Measurements from ENCODE around the gene SLC47A1. TPM values are rescaled to one million over a fixed set of nuclear protein-coding genes. Genes with fewer than 3 reads are reported as not detected.

The SLC47A1 gene
- total and polyA plus RNA-seq, 2 of the 13 experiments (the other 11 are each of a cell fraction or from before 2014, with no cell fraction given), result 42.1 to 67.5 TPM

DNA sequence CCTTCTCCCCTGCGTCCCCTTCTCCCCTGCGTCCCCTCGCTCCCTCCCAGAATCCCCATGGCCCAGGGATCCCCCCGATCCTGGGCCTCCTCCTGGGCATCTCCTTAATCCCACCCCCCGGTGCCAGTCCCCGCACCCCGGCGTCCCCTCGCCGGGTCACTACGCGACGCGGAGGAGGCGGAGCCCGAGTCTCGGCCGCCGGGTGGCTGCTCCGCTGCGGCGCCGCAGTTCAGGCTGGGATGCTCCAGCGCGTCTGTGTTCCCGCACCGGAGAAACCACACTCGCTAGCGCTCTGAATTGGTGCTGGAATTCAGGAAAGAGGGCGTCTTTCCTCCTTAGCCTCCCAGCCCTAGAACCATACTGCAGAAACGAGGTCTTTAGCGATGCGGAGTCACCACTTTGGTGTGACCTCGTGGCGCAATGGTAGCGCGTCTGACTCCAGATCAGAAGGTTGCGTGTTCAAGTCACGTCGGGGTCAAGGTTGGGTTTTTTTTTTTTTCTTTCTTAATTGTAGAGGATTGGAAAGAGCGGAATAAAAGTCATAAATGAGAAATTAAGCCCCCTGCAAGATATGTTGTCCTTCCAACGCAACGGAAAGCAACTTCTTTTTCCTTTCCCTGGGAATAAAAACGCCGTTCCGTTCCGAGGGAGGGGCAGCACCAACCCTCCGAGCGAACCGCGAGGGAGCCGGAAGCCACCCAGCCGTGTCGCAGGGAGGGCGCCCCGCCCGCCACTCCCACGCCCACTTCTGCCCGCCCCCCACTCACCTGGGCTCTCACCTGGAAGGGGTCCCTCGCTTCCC is 25.7 kb upstream of the SLC47A1 start (continued):
- TF ChIP-seq, protein P1, sequence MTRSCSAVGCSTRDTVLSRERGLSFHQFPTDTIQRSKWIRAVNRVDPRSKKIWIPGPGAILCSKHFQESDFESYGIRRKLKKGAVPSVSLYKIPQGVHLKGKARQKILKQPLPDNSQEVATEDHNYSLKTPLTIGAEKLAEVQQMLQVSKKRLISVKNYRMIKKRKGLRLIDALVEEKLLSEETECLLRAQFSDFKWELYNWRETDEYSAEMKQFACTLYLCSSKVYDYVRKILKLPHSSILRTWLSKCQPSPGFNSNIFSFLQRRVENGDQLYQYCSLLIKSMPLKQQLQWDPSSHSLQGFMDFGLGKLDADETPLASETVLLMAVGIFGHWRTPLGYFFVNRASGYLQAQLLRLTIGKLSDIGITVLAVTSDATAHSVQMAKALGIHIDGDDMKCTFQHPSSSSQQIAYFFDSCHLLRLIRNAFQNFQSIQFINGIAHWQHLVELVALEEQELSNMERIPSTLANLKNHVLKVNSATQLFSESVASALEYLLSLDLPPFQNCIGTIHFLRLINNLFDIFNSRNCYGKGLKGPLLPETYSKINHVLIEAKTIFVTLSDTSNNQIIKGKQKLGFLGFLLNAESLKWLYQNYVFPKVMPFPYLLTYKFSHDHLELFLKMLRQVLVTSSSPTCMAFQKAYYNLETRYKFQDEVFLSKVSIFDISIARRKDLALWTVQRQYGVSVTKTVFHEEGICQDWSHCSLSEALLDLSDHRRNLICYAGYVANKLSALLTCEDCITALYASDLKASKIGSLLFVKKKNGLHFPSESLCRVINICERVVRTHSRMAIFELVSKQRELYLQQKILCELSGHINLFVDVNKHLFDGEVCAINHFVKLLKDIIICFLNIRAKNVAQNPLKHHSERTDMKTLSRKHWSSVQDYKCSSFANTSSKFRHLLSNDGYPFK (CRISPR knock-in tag; IDR thresholded peaks at IDR 0.05; ENCODE audit: borderline replicate concordance), result no peak
- TF ChIP-seq PRMT3 (CRISPR knock-in tag; IDR thresholded peaks at IDR 0.05; ENCODE audit: borderline replicate concordance, low read depth), result no peak; the same call in 1 of the 2 replicates
- TF ChIP-seq, protein P2, sequence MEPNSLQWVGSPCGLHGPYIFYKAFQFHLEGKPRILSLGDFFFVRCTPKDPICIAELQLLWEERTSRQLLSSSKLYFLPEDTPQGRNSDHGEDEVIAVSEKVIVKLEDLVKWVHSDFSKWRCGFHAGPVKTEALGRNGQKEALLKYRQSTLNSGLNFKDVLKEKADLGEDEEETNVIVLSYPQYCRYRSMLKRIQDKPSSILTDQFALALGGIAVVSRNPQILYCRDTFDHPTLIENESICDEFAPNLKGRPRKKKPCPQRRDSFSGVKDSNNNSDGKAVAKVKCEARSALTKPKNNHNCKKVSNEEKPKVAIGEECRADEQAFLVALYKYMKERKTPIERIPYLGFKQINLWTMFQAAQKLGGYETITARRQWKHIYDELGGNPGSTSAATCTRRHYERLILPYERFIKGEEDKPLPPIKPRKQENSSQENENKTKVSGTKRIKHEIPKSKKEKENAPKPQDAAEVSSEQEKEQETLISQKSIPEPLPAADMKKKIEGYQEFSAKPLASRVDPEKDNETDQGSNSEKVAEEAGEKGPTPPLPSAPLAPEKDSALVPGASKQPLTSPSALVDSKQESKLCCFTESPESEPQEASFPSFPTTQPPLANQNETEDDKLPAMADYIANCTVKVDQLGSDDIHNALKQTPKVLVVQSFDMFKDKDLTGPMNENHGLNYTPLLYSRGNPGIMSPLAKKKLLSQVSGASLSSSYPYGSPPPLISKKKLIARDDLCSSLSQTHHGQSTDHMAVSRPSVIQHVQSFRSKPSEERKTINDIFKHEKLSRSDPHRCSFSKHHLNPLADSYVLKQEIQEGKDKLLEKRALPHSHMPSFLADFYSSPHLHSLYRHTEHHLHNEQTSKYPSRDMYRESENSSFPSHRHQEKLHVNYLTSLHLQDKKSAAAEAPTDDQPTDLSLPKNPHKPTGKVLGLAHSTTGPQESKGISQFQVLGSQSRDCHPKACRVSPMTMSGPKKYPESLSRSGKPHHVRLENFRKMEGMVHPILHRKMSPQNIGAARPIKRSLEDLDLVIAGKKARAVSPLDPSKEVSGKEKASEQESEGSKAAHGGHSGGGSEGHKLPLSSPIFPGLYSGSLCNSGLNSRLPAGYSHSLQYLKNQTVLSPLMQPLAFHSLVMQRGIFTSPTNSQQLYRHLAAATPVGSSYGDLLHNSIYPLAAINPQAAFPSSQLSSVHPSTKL (CRISPR knock-in tag; IDR thresholded peaks at IDR 0.05), result peak; percentile 59
- TF ChIP-seq, protein P3, sequence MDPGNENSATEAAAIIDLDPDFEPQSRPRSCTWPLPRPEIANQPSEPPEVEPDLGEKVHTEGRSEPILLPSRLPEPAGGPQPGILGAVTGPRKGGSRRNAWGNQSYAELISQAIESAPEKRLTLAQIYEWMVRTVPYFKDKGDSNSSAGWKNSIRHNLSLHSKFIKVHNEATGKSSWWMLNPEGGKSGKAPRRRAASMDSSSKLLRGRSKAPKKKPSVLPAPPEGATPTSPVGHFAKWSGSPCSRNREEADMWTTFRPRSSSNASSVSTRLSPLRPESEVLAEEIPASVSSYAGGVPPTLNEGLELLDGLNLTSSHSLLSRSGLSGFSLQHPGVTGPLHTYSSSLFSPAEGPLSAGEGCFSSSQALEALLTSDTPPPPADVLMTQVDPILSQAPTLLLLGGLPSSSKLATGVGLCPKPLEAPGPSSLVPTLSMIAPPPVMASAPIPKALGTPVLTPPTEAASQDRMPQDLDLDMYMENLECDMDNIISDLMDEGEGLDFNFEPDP (CRISPR knock-in tag; conservative IDR thresholded peaks at IDR 0.05), result no peak
- TF ChIP-seq, protein P4, sequence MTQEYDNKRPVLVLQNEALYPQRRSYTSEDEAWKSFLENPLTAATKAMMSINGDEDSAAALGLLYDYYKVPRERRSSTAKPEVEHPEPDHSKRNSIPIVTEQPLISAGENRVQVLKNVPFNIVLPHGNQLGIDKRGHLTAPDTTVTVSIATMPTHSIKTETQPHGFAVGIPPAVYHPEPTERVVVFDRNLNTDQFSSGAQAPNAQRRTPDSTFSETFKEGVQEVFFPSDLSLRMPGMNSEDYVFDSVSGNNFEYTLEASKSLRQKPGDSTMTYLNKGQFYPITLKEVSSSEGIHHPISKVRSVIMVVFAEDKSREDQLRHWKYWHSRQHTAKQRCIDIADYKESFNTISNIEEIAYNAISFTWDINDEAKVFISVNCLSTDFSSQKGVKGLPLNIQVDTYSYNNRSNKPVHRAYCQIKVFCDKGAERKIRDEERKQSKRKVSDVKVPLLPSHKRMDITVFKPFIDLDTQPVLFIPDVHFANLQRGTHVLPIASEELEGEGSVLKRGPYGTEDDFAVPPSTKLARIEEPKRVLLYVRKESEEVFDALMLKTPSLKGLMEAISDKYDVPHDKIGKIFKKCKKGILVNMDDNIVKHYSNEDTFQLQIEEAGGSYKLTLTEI (CRISPR knock-in tag; conservative IDR thresholded peaks at IDR 0.05), result no peak
- no peak for TF ChIP-seq ZNF891 (CRISPR knock-in tag; IDR thresholded peaks at IDR 0.05)
- TF ChIP-seq, protein P5, sequence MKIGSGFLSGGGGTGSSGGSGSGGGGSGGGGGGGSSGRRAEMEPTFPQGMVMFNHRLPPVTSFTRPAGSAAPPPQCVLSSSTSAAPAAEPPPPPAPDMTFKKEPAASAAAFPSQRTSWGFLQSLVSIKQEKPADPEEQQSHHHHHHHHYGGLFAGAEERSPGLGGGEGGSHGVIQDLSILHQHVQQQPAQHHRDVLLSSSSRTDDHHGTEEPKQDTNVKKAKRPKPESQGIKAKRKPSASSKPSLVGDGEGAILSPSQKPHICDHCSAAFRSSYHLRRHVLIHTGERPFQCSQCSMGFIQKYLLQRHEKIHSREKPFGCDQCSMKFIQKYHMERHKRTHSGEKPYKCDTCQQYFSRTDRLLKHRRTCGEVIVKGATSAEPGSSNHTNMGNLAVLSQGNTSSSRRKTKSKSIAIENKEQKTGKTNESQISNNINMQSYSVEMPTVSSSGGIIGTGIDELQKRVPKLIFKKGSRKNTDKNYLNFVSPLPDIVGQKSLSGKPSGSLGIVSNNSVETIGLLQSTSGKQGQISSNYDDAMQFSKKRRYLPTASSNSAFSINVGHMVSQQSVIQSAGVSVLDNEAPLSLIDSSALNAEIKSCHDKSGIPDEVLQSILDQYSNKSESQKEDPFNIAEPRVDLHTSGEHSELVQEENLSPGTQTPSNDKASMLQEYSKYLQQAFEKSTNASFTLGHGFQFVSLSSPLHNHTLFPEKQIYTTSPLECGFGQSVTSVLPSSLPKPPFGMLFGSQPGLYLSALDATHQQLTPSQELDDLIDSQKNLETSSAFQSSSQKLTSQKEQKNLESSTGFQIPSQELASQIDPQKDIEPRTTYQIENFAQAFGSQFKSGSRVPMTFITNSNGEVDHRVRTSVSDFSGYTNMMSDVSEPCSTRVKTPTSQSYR (CRISPR knock-in tag; IDR thresholded peaks at IDR 0.05; ENCODE audit: borderline replicate concordance), result peak; percentile 31; the same call in 1 of the 2 replicates
- TF ChIP-seq MAF1 (CRISPR knock-in tag; IDR thresholded peaks at IDR 0.05; ENCODE audit: borderline replicate concordance), result peak; percentile 98
- TF ChIP-seq, protein P6, sequence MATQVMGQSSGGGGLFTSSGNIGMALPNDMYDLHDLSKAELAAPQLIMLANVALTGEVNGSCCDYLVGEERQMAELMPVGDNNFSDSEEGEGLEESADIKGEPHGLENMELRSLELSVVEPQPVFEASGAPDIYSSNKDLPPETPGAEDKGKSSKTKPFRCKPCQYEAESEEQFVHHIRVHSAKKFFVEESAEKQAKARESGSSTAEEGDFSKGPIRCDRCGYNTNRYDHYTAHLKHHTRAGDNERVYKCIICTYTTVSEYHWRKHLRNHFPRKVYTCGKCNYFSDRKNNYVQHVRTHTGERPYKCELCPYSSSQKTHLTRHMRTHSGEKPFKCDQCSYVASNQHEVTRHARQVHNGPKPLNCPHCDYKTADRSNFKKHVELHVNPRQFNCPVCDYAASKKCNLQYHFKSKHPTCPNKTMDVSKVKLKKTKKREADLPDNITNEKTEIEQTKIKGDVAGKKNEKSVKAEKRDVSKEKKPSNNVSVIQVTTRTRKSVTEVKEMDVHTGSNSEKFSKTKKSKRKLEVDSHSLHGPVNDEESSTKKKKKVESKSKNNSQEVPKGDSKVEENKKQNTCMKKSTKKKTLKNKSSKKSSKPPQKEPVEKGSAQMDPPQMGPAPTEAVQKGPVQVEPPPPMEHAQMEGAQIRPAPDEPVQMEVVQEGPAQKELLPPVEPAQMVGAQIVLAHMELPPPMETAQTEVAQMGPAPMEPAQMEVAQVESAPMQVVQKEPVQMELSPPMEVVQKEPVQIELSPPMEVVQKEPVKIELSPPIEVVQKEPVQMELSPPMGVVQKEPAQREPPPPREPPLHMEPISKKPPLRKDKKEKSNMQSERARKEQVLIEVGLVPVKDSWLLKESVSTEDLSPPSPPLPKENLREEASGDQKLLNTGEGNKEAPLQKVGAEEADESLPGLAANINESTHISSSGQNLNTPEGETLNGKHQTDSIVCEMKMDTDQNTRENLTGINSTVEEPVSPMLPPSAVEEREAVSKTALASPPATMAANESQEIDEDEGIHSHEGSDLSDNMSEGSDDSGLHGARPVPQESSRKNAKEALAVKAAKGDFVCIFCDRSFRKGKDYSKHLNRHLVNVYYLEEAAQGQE (IDR thresholded peaks at IDR 0.05; ENCODE audit: borderline replicate concordance in 1 of 2, low read depth in 1 of 2, low read length in 2 of 2), result 0 out of 4 replicates have a peak, but pooled peaks of 1 of the 2 experiments have one; percentile 27
